SJCRH30 (cell line): ENCODE measurements around the gene PAPOLG. TPM values are rescaled to one million over a fixed set of nuclear protein-coding genes. Genes with fewer than 3 reads are reported as not detected.

Source experiments
- DNase-seq, 2 experiments: peaks; one replicate each; pipeline ENCODE4 v3.0.0-alpha.2; 2015 to 2020
- H3K27ac ChIP-seq: fragments of 250-450 bp; sonication (Bioruptor Pico); 2 replicates; pipeline ENCODE4 v1.5.1; 2020; ENCODE audit warnings: mild to moderate bottlenecking, moderate library complexity
- H3K27me3 ChIP-seq: fragments of 250-450 bp; sonication (Bioruptor Pico); 2 replicates; pipeline ENCODE4 v1.5.1; 2020; ENCODE audit warnings: mild to moderate bottlenecking, moderate library complexity
- H3K36me3 ChIP-seq: fragments of 250-450 bp; sonication (Bioruptor Pico); 2 replicates; pipeline ENCODE4 v1.5.1; 2020; ENCODE audit warnings: mild to moderate bottlenecking, moderate library complexity
- H3K4me1 ChIP-seq: fragments of 250-450 bp; sonication (Bioruptor Pico); 2 replicates; pipeline ENCODE4 v1.5.1; 2020; ENCODE audit warnings: mild to moderate bottlenecking, moderate library complexity
- H3K4me3 ChIP-seq: fragments of 250-450 bp; sonication (Bioruptor Pico); 2 replicates; pipeline ENCODE4 v1.5.1; 2020; ENCODE audit warnings: mild to moderate bottlenecking, moderate library complexity
- H3K9me3 ChIP-seq: fragments of 250-450 bp; sonication (Bioruptor Pico); replicated peaks from 2 replicates; pipeline ENCODE4 v1.5.1; 2020; ENCODE audit warnings: mild to moderate bottlenecking, moderate library complexity
- total RNA-seq: library from RNA; depleted of rRNA; stranded (reverse); fragments of >200 nt; shearing (Covaris generic); gene quantifications from 2 replicates; pipeline ENCODE4 v1.2.3, GENCODE V29; 2014; rRNA removed

The PAPOLG gene
- 37.8 and 40.5 TPM in 2 replicates for total RNA-seq

- Histone ChIP-seq H3K36me3 (peaks cover 17% of the 10 kb centered on the region), H3K9me3 (no peaks in the 10 kb centered on the region), H3K27me3 (no peaks in the 10 kb centered on the region), H3K4me3 (peak within 1 kb of the TSS; percentile 83), H3K4me1 (peaks cover 7% of the 10 kb centered on the region), H3K27ac (peak within 1 kb of the TSS; percentile 52)
- DNase-seq = peak; percentile 98 to 99
These were observed at the start of gene PAPOLG for GRCh38 chr2:60756097-60757087. PAPOLG (plus strand) TSS chr2:60756268; CDS start chr2:60756479, 211 bp downstream.

- peak; percentile 10 to 72 for DNase-seq
- Histone ChIP-seq H3K4me3 (no peak overlapping the region), H3K36me3 (no peaks in the 10 kb centered on the region), H3K27ac (no peak overlapping the region), H3K9me3 (no peaks in the 10 kb centered on the region; the same call in 1 of the 2 replicates), H3K4me1 (no peaks in the 10 kb centered on the region), H3K27me3 (no peaks in the 10 kb centered on the region)
These were observed 48.2 kb upstream of the PAPOLG start for GRCh38 chr2:60707750-60708371.

DNA sequence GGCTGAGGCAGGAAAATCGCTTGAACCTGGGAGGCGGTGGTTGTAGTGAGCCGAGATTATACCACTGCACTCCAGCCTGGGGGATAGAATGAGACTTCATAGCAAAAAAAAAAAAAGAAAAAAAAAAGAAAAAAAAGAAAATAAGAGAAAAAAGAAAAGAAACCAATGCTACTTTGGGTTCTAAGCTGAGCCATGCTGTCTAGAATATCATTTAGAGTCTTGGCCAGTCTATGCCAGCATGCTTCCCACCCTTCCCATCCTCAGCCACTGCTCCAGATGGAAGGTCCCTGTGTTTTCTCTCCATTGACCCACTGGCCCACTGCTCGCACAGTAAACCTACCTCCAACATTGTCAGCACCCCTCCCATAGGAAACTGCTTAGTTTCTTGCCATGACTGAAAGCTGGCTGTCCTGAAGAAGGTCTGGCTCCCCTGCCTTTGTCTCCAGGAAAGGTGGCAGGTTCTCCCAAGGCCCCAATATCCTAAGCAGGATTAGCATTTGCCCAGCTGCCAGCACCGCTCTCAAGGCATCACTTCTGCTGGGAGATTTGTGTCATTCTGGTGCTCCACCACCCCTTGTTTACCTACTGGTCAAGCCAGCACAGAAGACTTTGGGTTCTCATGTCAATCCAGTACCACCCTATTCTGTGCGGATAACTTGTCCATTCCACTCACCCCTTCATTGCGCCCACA, 47.3 kb upstream of the PAPOLG start:
- H3K27me3 ChIP-seq = no peaks in the 10 kb centered on the region
- no peaks in the 10 kb centered on the region for H3K4me1 ChIP-seq
- H3K36me3 ChIP-seq = no peaks in the 10 kb centered on the region
- H3K9me3 ChIP-seq = no peaks in the 10 kb centered on the region; the same call in 1 of the 2 replicates
- H3K4me3 ChIP-seq = no peak overlapping the region
- no peak overlapping the region for H3K27ac ChIP-seq
- no peak for DNase-seq

DNA sequence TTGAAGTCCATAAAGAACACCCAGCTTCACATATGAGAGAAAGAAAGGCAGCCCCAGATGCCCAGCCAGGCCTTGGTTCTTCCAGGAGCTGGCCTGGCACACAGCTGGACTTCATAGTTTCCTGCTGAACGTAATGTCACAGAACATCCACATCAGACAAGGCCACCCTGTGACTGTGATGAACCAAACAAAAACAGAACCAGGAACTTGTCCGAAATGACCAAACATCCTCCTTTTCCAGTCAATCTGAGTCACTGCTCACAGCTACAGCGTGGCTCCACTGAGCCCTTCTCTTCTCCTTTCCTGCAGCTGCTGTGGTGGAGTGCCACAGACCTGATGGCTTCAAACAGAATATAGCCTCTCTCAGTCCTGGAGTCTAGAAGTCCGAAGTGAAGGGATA, 45.4 kb upstream of the PAPOLG start:
- H3K36me3 ChIP-seq = no peaks in the 10 kb centered on the region
- DNase-seq = peak in 1 of 2 experiments; percentile 26
- H3K4me1 ChIP-seq = no peaks in the 10 kb centered on the region

DNA sequence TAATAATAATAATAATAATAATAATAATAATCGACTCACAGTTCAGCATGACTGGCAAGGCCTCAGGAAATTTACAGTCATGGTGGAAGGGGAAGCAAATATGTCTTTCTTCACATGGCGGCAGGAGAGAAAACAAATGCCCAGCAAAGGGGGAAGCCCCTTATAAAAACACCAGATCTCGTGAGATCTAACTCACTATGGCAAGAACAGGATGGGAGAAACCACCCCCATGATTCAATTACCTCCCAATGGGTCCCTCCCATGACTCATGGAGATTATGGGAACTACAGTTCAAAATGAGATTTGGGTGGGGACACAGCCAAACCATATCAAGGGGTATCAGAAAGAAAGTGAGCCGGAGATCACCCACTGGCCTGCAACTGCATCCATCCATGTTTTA, 40.5 kb upstream of the PAPOLG start:
- no peak overlapping the region for H3K4me3 ChIP-seq
- DNase-seq = no peak
- no peaks in the 10 kb centered on the region for H3K27me3 ChIP-seq
- no peaks in the 10 kb centered on the region; the same call in 1 of the 2 replicates for H3K9me3 ChIP-seq
- H3K27ac ChIP-seq = no peak overlapping the region
- no peaks in the 10 kb centered on the region for H3K4me1 ChIP-seq
- no peaks in the 10 kb centered on the region for H3K36me3 ChIP-seq

More for the DNA sequence above, 45.4 kb upstream of the PAPOLG start:
- no peak overlapping the region for H3K4me3 ChIP-seq
- H3K27me3 ChIP-seq = no peaks in the 10 kb centered on the region
- H3K9me3 ChIP-seq = no peaks in the 10 kb centered on the region; the same call in 1 of the 2 replicates
- no peak overlapping the region for H3K27ac ChIP-seq

DNA sequence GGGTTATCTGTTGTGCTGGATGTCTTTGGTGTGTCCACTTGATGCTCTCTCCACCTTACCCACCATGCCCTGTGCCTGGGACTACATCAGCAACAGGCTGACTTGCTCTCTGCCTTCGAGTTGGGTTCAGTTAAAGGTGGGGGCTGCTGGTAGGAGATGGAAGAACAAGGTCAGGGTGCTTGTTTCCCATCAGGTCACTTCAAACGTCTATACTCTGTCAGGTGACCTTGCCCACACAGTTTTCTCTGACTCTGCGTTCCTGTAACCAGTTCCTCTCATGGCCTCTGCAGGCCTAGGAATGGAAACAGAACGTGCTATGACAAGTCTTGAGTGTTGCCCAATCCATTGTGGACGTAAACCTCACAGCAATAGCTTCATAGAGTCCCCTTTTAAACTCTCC, 38.4 kb upstream of the PAPOLG start:
- Histone ChIP-seq H3K4me3 (no peak overlapping the region), H3K9me3 (no peaks in the 10 kb centered on the region; the same call in 1 of the 2 replicates), H3K36me3 (no peaks in the 10 kb centered on the region), H3K27ac (no peak overlapping the region), H3K27me3 (no peaks in the 10 kb centered on the region), H3K4me1 (no peaks in the 10 kb centered on the region)
- DNase-seq = no peak

- Histone ChIP-seq H3K4me1 (no peaks in the 10 kb centered on the region), H3K27me3 (no peaks in the 10 kb centered on the region), H3K27ac (no peak overlapping the region), H3K36me3 (no peaks in the 10 kb centered on the region), H3K9me3 (no peaks in the 10 kb centered on the region), H3K4me3 (no peak overlapping the region)
- no peak for DNase-seq
These were observed 36.7 kb upstream of the PAPOLG start for GRCh38 chr2:60719331-60719730.

DNA sequence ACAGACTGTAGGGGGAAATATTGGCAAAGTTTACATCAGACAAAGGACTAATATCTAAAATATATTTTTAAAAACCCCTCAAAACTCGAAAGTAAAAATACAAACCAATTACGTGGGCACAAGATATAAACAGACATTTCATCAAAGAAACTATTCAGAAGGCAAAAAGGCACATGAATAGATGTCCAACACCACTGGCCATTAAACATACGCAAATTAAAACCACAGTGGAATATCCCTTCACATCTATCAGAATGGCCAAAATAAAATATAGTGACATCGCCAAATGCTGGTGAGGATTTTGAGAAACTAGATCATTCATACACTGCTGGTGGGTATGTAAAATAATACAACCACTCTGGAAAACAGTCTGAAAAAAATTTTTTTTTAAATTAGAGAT, 30.6 kb upstream of the PAPOLG start:
- Histone ChIP-seq H3K36me3 (no peaks in the 10 kb centered on the region), H3K27ac (no peak overlapping the region), H3K4me3 (no peak overlapping the region), H3K9me3 (no peaks in the 10 kb centered on the region), H3K27me3 (no peaks in the 10 kb centered on the region; the same call in 1 of the 2 replicates), H3K4me1 (no peaks in the 10 kb centered on the region)
- no peak for DNase-seq

GRCh38 chr2:60728855-60729254, 27.2 kb upstream of the PAPOLG start:
- no peaks in the 10 kb centered on the region for H3K36me3 ChIP-seq
- no peaks in the 10 kb centered on the region for H3K9me3 ChIP-seq
- H3K4me3 ChIP-seq = no peak overlapping the region
- no peaks in the 10 kb centered on the region; the same call in 1 of the 2 replicates for H3K27me3 ChIP-seq
- no peak overlapping the region for H3K27ac ChIP-seq
- H3K4me1 ChIP-seq = no peaks in the 10 kb centered on the region
- DNase-seq = no peak

- Histone ChIP-seq H3K27me3 (no peaks in the 10 kb centered on the region; the same call in 1 of the 2 replicates), H3K27ac (no peak overlapping the region), H3K4me3 (peak overlapping the region; percentile 39), H3K36me3 (no peaks in the 10 kb centered on the region), H3K4me1 (no peaks in the 10 kb centered on the region), H3K9me3 (peaks cover 3% of the 10 kb centered on the region; the same call in 1 of the 2 replicates)
- no peak for DNase-seq
These were observed 20.4 kb upstream of the PAPOLG start for GRCh38 chr2:60735496-60736250.

- no peaks in the 10 kb centered on the region for H3K36me3 ChIP-seq
- no peak overlapping the region for H3K4me3 ChIP-seq
- no peaks in the 10 kb centered on the region; the same call in 1 of the 2 replicates for H3K27me3 ChIP-seq
- no peak overlapping the region for H3K27ac ChIP-seq
- DNase-seq = no peak
- H3K4me1 ChIP-seq = no peaks in the 10 kb centered on the region
- H3K9me3 ChIP-seq = peaks cover 3% of the 10 kb centered on the region; the same call in 1 of the 2 replicates
These were observed 17.4 kb upstream of the PAPOLG start for GRCh38 chr2:60738679-60739078.

DNA sequence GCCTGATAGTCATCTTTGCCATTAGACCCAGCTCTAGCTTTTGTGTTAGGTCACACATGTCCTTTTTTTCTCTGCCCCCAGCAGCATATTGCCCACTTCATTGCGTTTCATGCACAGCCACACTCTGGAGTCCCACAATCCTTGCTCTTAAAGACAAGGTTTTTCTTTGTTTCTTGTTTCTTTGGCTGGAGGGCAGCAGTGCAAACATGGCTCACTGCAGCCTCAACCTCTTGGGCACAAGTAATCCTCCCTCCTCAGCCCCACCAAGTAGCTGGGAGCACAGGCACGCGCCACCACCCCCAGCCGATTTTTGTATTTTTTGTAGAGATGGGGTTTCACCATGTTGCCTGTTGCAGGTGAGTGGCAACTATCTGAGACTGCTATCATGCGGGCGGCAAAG, 16.9 kb upstream of the PAPOLG start:
- Histone ChIP-seq H3K27me3 (no peaks in the 10 kb centered on the region; the same call in 1 of the 2 replicates), H3K9me3 (peaks cover 3% of the 10 kb centered on the region; the same call in 1 of the 2 replicates), H3K36me3 (no peaks in the 10 kb centered on the region), H3K27ac (no peak overlapping the region), H3K4me1 (no peaks in the 10 kb centered on the region), H3K4me3 (no peak overlapping the region)
- no peak for DNase-seq

GRCh38 chr2:60741576-60741975, 14.5 kb upstream of the PAPOLG start:
- H3K36me3 ChIP-seq = no peaks in the 10 kb centered on the region
- no peak overlapping the region for H3K27ac ChIP-seq
- no peaks in the 10 kb centered on the region for H3K27me3 ChIP-seq
- no peak for DNase-seq
- H3K4me3 ChIP-seq = no peak overlapping the region
- peaks cover 12% of the 10 kb centered on the region for H3K4me1 ChIP-seq
- peaks cover 3% of the 10 kb centered on the region; the same call in 1 of the 2 replicates for H3K9me3 ChIP-seq

DNA sequence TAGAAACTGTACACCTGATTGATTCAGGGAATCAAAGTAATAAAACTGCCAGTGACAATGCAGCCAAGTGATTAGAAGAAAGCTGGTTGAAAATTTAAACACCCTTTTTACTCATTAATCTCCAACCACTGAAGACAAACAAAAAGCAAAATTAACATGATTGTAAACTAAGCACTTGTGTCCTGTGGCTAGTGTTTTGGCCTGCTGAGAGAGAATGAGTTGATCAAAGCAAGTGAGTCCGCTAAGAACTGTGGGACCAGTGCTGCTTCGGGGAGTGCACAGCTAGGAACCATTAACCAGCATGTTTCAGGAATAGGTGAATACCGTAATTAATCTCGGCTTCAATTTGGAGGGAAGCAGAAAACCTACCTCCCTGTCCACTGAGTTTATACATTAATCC, 13.6 kb upstream of the PAPOLG start:
- no peak for DNase-seq
- no peaks in the 10 kb centered on the region for H3K27me3 ChIP-seq

More for the DNA sequence above, 13.6 kb upstream of the PAPOLG start:
- Histone ChIP-seq H3K36me3 (no peaks in the 10 kb centered on the region), H3K4me1 (peaks cover 21% of the 10 kb centered on the region), H3K4me3 (no peak overlapping the region), H3K27ac (no peak overlapping the region), H3K9me3 (peaks cover 3% of the 10 kb centered on the region; the same call in 1 of the 2 replicates)
